Stomach (tissue), 4 donors: Measurements from ENCODE around the gene ZFHX3.

ENCODE experiments used
- CTCF ChIP-seq, 7 experiments: fragments of 450-650 bp in 4 of 7; fragments of 200-600 bp in 3 of 7; sonication (generic) in 3 of 7; IDR thresholded peaks; one replicate each; pipeline ENCODE4 v1.5.1; 2016 to 2019; ENCODE audit warnings: antibody characterized with exemption in 7 of 7, control low read depth in 2 of 7, mild to moderate bottlenecking in 1 of 7
- EP300 ChIP-seq: sonication (generic); formaldehyde crosslinking; IDR thresholded peaks from one replicate; pipeline ENCODE4 v1.6.1; 2017; ENCODE audit warnings: antibody characterized with exemption
- POLR2A ChIP-seq, 4 donors: fragments of 450-650 bp; IDR thresholded peaks; one replicate each; pipeline ENCODE4 v1.6.1; 2016; ENCODE audit warnings: antibody characterized with exemption in 4 of 4, control low read depth in 2 of 4, mild to moderate bottlenecking in 1 of 4, moderate library complexity in 1 of 4
- POLR2AphosphoS5 ChIP-seq, 3 donors: sonication (generic); formaldehyde crosslinking; IDR thresholded peaks; one replicate each; pipeline ENCODE4 v1.6.1; 2016; ENCODE audit warnings: antibody characterized with exemption in 3 of 3

DNA sequence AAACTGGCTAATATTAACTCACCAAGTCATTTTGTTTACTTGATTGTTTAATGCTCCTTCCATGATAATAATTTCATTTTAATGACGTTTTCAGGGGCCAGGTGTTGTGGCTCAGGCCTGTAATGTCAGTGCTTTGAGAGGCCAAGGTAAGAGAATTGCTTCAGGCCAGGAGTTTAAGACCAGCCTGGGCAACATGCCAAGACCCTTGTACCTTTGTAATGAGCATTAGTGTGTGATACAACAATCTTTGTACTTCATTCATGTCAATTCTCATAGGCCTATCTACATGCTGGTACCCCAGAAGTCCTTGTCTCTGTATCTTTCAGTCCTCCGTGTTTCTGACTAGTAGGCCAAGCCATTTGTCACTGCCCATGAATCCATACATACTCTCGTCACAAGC, 296.9 kb downstream of the ZFHX3 start:
- TF ChIP-seq CTCF (IDR thresholded peaks at IDR 0.05) = no peak
- TF ChIP-seq POLR2A (IDR thresholded peaks at IDR 0.05) = no peak
- TF ChIP-seq POLR2AphosphoS5 (IDR thresholded peaks at IDR 0.05) = no peak
- TF ChIP-seq EP300 = no peak
